ENCODE data around the gene CEACAM5. TPM values are rescaled to one million over a fixed set of nuclear protein-coding genes. Genes with fewer than 3 reads are reported as not detected.

The CEACAM5 gene
- total RNA-seq, 1 experiment from 2014 or later: not detected

Other genes starting within 250 kb of the CEACAM5 start
- not detected in 2 replicates for gene CEACAM21, start 132.5 kb upstream of the CEACAM5 start, total RNA-seq (2014; rRNA removed; shearing (Covaris generic))
- not detected in 2 replicates for gene CEACAM4, start 81.6 kb upstream of the CEACAM5 start, total RNA-seq (2014; rRNA removed; shearing (Covaris generic))
- not detected in 2 replicates for gene CEACAM7, start 20.4 kb upstream of the CEACAM5 start, total RNA-seq (2014; rRNA removed; shearing (Covaris generic))
- gene CEACAM6, start 46.9 kb downstream of the CEACAM5 start, total RNA-seq (2014; rRNA removed; shearing (Covaris generic)): not detected in 2 replicates
- gene CEACAM3, start 88.0 kb downstream of the CEACAM5 start, total RNA-seq (2014; rRNA removed; shearing (Covaris generic)): not detected in 2 replicates
- not detected in 2 replicates for gene LYPD4, start 136.1 kb downstream of the CEACAM5 start, total RNA-seq (2014; rRNA removed; shearing (Covaris generic))
- gene DMRTC2, start 136.4 kb downstream of the CEACAM5 start, total RNA-seq (2014; rRNA removed; shearing (Covaris generic)): not detected in 2 replicates
- gene RPS19, start 151.6 kb downstream of the CEACAM5 start, total RNA-seq (2014; rRNA removed; shearing (Covaris generic)): 1,675 and 2,627 TPM in 2 replicates
- gene CD79A, start 168.7 kb downstream of the CEACAM5 start, total RNA-seq (2014; rRNA removed; shearing (Covaris generic)): not detected in 2 replicates
- 23.4 and 28.2 TPM in 2 replicates for gene ARHGEF1, start 174.6 kb downstream of the CEACAM5 start, total RNA-seq (2014; rRNA removed; shearing (Covaris generic))
- gene ERFL, start 219.8 kb downstream of the CEACAM5 start, total RNA-seq (2014; rRNA removed; shearing (Covaris generic)): not detected in 2 replicates